Neural crest cell (in vitro differentiated cells): ENCODE measurements around the gene BARHL1. TPM values are rescaled to one million over a fixed set of nuclear protein-coding genes. Genes with fewer than 3 reads are reported as not detected.
A peak's percentile ranks its signal among the peaks of the same experiment; 100 is the strongest.

Experiments
- DNase-seq: peaks from one replicate; pipeline ENCODE4 v3.0.0; 2021; ENCODE audit warnings: low read depth, mixed read lengths, low spot score
- H3K27ac Mint-ChIP-seq: one replicate; pipeline ENCODE4 v1.8.0; 2021; ENCODE audit warnings: mild to moderate bottlenecking, mixed read lengths; ENCODE audit not compliant: unreplicated experiment
- H3K27me3 Mint-ChIP-seq: 2 replicates; pipeline ENCODE4 v1.8.0; 2021; ENCODE audit warnings: low read depth, mild to moderate bottlenecking, mixed read lengths
- H3K36me3 Mint-ChIP-seq: 2 replicates; pipeline ENCODE4 v1.8.0; 2021; ENCODE audit warnings: low read depth, mild to moderate bottlenecking, mixed read lengths
- H3K4me1 Mint-ChIP-seq: 2 replicates; pipeline ENCODE4 v1.8.0; 2021; ENCODE audit warnings: mixed read lengths
- H3K4me3 Mint-ChIP-seq: one replicate; pipeline ENCODE4 v1.8.0; 2021; ENCODE audit warnings: mild to moderate bottlenecking, mixed read lengths
- H3K9me3 Mint-ChIP-seq: 2 replicates; pipeline ENCODE4 v1.8.0; 2021; ENCODE audit warnings: mixed read lengths
- total RNA-seq: library from RNA; stranded (reverse); gene quantifications from 2 replicates; pipeline ENCODE4 v1.2.1, GENCODE V29; 2021
- TF ChIP-seq, protein P1 (sequence below): fragments of 200-600 bp; sonication (generic); conservative IDR thresholded peaks from 2 replicates; pipeline ENCODE4 v1.5.0; 2021; ENCODE audit warnings: antibody characterized with exemption, mild to moderate bottlenecking

The BARHL1 gene
- total RNA-seq, 1 donor from 2014 or later, result not detected

DNA sequence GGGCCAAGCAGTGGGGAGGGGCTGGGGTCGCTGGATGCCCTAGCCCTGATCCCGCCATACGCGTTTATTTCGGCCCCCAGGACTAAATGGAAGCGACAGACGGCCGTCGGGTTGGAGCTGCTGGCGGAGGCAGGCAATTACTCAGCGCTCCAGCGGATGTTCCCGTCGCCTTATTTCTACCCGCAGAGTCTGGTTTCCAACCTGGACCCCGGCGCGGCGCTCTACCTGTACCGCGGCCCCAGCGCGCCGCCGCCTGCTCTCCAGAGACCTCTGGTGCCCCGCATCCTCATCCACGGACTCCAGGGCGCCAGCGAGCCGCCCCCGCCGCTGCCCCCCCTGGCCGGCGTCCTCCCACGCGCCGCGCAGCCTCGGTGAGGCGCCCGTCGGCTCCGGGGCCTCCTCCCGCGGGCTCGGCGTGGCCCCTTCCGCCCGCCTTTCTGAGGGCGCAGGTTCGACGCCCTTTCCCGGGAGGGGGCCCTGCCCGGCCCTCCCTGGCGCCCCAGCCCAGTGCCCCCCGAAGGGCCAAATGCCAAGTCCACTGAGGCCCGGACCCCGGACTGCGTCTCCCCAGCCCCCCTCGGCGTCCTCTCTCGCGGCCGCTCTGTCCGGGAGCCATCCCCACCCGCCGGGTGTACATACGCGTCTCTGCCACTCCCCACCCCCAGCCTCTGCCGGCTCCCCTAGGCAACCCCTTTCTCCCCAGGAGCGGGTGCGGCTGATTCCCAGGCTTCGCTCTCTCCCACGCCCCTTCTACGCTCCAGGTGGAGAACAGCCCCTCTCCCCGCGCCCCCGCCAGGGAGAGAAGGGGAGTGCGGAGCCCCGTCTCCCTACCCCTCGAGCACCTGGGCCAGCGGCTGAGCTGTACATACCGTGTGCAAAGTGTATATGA, 7.0 kb downstream of the BARHL1 start:
- peaks cover 20% of the 10 kb centered on the region for H3K4me1 Mint-ChIP-seq
- peaks cover 89% of the 10 kb centered on the region for H3K27me3 Mint-ChIP-seq
- H3K36me3 Mint-ChIP-seq, result peaks cover 7% of the 10 kb centered on the region
- H3K27ac Mint-ChIP-seq, result no peak overlapping the region
- no peaks in the 10 kb centered on the region for H3K9me3 Mint-ChIP-seq
- no peak overlapping the region for H3K4me3 Mint-ChIP-seq
- TF ChIP-seq, protein P1, sequence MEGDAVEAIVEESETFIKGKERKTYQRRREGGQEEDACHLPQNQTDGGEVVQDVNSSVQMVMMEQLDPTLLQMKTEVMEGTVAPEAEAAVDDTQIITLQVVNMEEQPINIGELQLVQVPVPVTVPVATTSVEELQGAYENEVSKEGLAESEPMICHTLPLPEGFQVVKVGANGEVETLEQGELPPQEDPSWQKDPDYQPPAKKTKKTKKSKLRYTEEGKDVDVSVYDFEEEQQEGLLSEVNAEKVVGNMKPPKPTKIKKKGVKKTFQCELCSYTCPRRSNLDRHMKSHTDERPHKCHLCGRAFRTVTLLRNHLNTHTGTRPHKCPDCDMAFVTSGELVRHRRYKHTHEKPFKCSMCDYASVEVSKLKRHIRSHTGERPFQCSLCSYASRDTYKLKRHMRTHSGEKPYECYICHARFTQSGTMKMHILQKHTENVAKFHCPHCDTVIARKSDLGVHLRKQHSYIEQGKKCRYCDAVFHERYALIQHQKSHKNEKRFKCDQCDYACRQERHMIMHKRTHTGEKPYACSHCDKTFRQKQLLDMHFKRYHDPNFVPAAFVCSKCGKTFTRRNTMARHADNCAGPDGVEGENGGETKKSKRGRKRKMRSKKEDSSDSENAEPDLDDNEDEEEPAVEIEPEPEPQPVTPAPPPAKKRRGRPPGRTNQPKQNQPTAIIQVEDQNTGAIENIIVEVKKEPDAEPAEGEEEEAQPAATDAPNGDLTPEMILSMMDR, result no peak
- no peak for DNase-seq

DNA sequence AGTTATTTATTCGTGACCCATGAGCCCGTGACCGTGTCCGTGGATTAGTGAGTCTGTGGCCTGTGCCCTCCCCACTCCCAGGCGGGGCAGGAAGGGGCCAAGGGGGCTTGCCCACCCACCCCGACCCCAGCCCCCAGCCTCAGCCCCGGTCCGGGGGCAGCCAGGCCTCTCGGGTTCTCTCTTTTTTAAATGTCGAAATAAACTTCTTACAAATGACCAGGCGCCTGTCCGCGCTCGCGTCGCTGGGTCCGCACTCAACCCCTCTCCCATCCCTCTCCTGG, 7.6 kb downstream of the BARHL1 start:
- TF ChIP-seq, protein P1, result no peak
- Mint-ChIP-seq H3K4me1 (peaks cover 20% of the 10 kb centered on the region), H3K27me3 (peaks cover 85% of the 10 kb centered on the region), H3K27ac (no peak overlapping the region), H3K9me3 (no peaks in the 10 kb centered on the region), H3K36me3 (peaks cover 7% of the 10 kb centered on the region), H3K4me3 (no peak overlapping the region)
- DNase-seq, result no peak

DNA sequence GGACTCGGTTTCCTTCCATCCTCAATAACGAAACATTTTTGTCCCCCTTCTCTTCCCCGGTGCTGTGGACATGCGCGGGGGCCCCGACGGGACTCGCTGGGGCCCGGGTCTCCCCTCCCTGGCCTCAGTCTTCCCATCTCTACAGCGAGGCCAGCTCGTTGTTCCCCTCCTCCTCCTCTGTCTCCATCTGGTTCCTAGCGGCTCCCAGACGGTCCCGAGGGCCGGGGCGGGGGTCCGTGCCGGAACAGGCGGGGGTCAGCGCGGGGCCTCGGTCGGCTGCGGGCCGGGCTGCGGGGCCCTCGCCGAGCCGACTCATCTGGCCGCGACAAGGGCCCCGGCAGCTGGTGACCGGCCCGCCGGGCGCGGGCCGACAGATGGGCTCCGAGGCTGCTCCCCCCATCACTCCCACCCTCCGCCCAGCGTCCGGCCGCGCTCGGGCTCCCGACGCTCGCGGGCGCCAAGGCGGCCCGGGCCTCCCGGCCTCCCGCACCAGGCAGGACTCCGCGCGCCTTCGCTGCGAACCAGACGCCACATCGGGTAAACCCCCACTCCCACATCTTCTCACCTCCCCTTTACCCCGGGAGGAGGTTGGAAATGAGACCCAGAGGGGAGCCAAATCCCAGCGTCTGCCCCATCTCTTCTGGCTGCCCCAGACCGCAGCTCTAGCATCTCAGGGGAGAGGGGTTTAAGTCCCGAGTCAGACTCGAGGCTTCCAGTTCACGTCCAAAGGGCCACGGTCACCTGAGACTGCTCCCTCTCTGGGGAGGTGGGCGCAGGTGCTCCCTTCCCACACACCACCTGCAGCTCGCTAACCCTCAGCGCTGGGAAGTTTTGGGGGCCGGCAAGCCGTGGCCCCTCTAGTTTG, 8.1 kb downstream of the BARHL1 start:
- H3K4me1 Mint-ChIP-seq, result peaks cover 20% of the 10 kb centered on the region
- no peak overlapping the region for H3K4me3 Mint-ChIP-seq
- no peak overlapping the region for H3K27ac Mint-ChIP-seq
- peaks cover 7% of the 10 kb centered on the region for H3K36me3 Mint-ChIP-seq
- DNase-seq, result no peak
- peaks cover 80% of the 10 kb centered on the region for H3K27me3 Mint-ChIP-seq
- no peaks in the 10 kb centered on the region for H3K9me3 Mint-ChIP-seq
- TF ChIP-seq, protein P1, result no peak

DNA sequence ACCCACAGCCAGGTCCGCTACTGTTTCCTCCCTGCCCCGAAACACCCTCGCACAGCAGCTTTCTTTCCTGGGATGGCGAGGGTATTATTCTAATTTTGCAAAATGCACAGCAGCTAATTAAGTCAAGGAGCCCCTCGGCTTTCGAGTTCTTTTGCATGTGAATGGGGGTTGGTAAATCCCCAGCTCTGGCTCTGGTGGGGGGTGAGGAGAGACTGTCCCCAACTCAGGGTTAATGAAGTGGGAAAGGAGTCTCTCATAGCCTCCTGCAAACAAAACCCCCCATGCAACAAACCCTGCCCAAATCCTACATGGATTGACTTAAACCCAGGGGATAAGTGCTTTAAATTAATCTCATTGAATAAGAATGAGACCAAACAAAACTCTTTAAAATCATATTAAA, 8.8 kb downstream of the BARHL1 start:
- Mint-ChIP-seq H3K36me3 (peaks cover 7% of the 10 kb centered on the region), H3K4me3 (no peak overlapping the region), H3K27me3 (peaks cover 77% of the 10 kb centered on the region), H3K9me3 (no peaks in the 10 kb centered on the region), H3K4me1 (peaks cover 20% of the 10 kb centered on the region), H3K27ac (no peak overlapping the region)
- TF ChIP-seq, protein P1, result no peak
- no peak for DNase-seq

DNA sequence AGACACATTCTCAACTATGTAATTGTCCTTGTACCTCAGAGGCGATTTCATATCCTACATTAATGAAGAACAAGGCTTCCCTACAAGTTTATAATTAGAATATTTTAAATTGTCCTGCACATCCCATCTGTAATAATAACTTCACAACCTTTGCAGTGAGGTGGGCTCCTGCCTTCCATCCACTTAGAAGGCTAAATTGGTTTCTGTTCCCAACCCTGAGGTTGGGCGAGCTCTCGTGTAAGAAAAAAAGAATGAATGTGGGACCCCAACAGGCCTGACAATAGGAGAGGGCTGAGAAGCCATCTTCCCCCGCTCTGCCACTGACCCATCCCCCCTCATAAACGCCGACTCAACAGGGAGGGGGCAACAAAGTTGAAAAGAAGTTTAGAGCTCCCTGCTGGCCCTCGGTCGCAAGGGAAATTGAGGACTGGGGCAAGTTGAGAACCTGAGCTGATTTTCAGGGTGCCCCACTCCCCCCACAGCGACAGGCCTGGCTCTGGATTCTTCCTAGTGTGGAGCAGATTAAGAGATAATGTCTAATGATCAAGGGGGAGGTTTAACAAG, 9.4 kb downstream of the BARHL1 start:
- peaks cover 20% of the 10 kb centered on the region for H3K4me1 Mint-ChIP-seq
- H3K9me3 Mint-ChIP-seq, result no peaks in the 10 kb centered on the region
- peaks cover 71% of the 10 kb centered on the region for H3K27me3 Mint-ChIP-seq
- DNase-seq, result no peak
- peaks cover 7% of the 10 kb centered on the region for H3K36me3 Mint-ChIP-seq
- H3K4me3 Mint-ChIP-seq, result peak overlapping the region; percentile 40
- TF ChIP-seq, protein P1, result no peak
- no peak overlapping the region for H3K27ac Mint-ChIP-seq
